GM19035 (cell line): ENCODE measurements around the gene CCDC59.

ENCODE experiments used
- ATAC-seq: cut with Tn5 transposase; IDR thresholded peaks from one replicate; pipeline ENCODE4 v1.9.1; 2021; ENCODE audit not compliant: unreplicated experiment

CCDC59 gene

DNA sequence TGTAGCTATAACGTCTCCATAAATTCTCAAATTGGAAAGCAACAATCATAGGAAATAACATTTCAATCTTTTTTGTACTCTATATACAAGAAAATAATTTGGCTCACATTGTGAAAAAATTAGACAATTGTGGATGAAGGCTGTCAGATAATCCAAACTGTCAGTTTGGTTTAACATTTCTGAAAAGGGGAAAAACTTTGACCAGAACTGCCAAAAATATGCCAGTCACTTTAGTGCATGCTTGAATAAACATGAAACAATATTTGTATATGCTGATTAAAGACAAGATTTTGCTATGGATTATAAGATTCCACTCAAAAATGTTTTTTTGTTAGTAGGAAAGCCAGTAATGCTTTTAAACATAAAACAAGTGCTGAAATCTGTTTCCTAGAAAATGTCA, 38.9 kb downstream of the CCDC59 start:
- no peak for ATAC-seq

DNA sequence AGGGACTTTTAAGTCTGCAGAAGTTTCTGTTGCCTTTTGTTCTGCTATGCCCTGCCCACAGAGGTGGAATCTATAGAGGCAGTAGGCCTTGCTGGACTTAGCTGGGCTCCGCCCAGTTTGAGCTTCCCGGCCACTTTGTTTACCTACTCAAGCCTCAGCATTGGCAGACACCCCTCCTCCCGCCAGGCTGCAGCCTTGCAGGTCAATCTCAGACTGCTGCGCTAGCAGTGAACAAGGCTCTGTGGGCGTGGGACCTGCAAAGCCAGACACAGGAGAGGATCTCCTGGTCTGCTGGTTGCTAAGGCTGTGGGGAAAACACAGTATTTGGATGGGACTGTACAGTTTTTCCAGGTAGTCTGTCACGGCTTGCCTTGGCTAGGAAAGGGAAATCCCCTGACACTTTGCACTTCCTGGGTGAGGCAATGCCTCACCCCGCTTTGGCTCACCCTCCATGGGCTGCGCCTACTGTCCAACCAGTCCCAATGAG, 43.7 kb downstream of the CCDC59 start:
- ATAC-seq = no peak
